ENCODE data around the gene PDCD11.

PDCD11 gene

GRCh38 chr10:103473261-103473671, 76.8 kb downstream of the PDCD11 start:
- DNase-seq (ENCODE audit: extremely low read depth, low read depth): no peak

GRCh38 chr10:103474077-103474476, 77.7 kb downstream of the PDCD11 start:
- DNase-seq (ENCODE audit: extremely low read depth, low read depth): no peak
- no peak overlapping the region for H3K4me3 ChIP-seq (replicated peaks; ENCODE audit: low read depth, low read length)
- TF ChIP-seq CTCF (IDR thresholded peaks at IDR 0.05; ENCODE audit: low read depth, low read length, missing control alignments): no peak

More at GRCh38 chr10:103473261-103473671, 76.8 kb downstream of the PDCD11 start:
- H3K4me3 ChIP-seq (replicated peaks; ENCODE audit: low read depth, low read length): no peak overlapping the region
- TF ChIP-seq CTCF (IDR thresholded peaks at IDR 0.05; ENCODE audit: low read depth, low read length, missing control alignments): no peak

- TF ChIP-seq CTCF (IDR thresholded peaks at IDR 0.05; ENCODE audit: low read depth, low read length, missing control alignments): no peak
- no peak for DNase-seq (ENCODE audit: extremely low read depth, low read depth)
- no peak overlapping the region for H3K4me3 ChIP-seq (replicated peaks; ENCODE audit: low read depth, low read length)
These were observed 79.0 kb downstream of the PDCD11 start for GRCh38 chr10:103475437-103475836.

- peak; percentile 29 for TF ChIP-seq CTCF (IDR thresholded peaks at IDR 0.05; ENCODE audit: low read depth, low read length, missing control alignments)
- DNase-seq (ENCODE audit: extremely low read depth, low read depth): no peak
- H3K4me3 ChIP-seq (replicated peaks; ENCODE audit: low read depth, low read length): no peak overlapping the region
These were observed 79.8 kb downstream of the PDCD11 start for GRCh38 chr10:103476046-103476768.

GRCh38 chr10:103478671-103479070, 82.2 kb downstream of the PDCD11 start:
- DNase-seq (ENCODE audit: extremely low read depth, low read depth): no peak
- TF ChIP-seq CTCF (IDR thresholded peaks at IDR 0.05; ENCODE audit: low read depth, low read length, missing control alignments): no peak
- H3K4me3 ChIP-seq (replicated peaks; ENCODE audit: low read depth, low read length): no peak overlapping the region

- no peak for DNase-seq (ENCODE audit: extremely low read depth, low read depth)
- no peak for TF ChIP-seq CTCF (IDR thresholded peaks at IDR 0.05; ENCODE audit: low read depth, low read length, missing control alignments)
- H3K4me3 ChIP-seq (replicated peaks; ENCODE audit: low read depth, low read length): no peak within 1 kb of the TSS
These were observed 82.7 kb downstream of the PDCD11 start, which contains the start of gene CALHM3 for GRCh38 chr10:103479135-103479534. CALHM3 (minus strand) TSS chr10:103479240; CDS start chr10:103479032, 208 bp downstream.
